ENCODE measurements around the gene MGST2. TPM values are rescaled to one million over a fixed set of nuclear protein-coding genes. Genes with fewer than 3 reads are reported as not detected.

Gene MGST2
- total RNA-seq, 1 experiment from 2014 or later, result 81.8 TPM

DNA sequence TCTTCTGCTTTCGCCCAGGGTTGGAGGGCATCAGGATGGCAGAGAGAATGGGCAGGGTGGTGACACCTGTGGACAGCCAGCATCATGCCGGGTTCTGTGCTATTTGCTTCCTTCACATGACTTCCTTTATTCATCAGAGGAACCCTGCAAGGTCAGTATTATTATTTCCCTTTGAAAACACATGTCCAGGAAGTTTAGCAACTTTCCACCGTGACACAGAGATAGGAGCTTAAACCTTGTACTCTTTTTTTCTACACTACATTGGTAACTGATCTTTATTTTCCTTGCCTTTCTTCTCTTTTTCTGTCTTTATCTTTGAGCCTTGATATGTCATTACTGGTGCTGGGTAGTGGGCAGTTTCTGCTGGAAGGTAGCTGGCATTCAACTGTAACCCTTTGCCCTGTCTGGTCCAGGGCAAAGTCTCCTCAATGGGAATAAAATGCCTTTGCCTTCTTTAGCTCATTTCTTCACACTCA is 5.0 kb upstream of the MGST2 start:
- Histone ChIP-seq H3K79me2 (ENCODE audit: low read depth) (no peaks in the 10 kb centered on the region), H3K4me1 (replicated peaks; ENCODE audit: insufficient read depth) (peaks cover 22% of the 10 kb centered on the region), H3F3A (ENCODE audit: insufficient read depth, low read depth) (peaks cover 18% of the 10 kb centered on the region), H3K4me2 (no peak overlapping the region), H3K27ac (no peak overlapping the region), H3K27me3 (ENCODE audit: insufficient read depth, low read depth) (no peaks in the 10 kb centered on the region), H3K9me3 (ENCODE audit: insufficient read depth, low read depth) (no peaks in the 10 kb centered on the region), H3K36me3 (ENCODE audit: low read depth) (no peaks in the 10 kb centered on the region), H4K20me1 (ENCODE audit: insufficient read depth) (no peaks in the 10 kb centered on the region), H3K9me2 (ENCODE audit: insufficient read depth) (no peaks in the 10 kb centered on the region), H3K4me3 (no peak overlapping the region), H2AFZ (no peak overlapping the region)
- TF ChIP-seq EZH2 (IDR thresholded peaks at IDR 0.05; ENCODE audit: low read depth), result no peak
- TF ChIP-seq, protein P1, sequence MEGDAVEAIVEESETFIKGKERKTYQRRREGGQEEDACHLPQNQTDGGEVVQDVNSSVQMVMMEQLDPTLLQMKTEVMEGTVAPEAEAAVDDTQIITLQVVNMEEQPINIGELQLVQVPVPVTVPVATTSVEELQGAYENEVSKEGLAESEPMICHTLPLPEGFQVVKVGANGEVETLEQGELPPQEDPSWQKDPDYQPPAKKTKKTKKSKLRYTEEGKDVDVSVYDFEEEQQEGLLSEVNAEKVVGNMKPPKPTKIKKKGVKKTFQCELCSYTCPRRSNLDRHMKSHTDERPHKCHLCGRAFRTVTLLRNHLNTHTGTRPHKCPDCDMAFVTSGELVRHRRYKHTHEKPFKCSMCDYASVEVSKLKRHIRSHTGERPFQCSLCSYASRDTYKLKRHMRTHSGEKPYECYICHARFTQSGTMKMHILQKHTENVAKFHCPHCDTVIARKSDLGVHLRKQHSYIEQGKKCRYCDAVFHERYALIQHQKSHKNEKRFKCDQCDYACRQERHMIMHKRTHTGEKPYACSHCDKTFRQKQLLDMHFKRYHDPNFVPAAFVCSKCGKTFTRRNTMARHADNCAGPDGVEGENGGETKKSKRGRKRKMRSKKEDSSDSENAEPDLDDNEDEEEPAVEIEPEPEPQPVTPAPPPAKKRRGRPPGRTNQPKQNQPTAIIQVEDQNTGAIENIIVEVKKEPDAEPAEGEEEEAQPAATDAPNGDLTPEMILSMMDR (conservative IDR thresholded peaks at IDR 0.05), result no peak
- POLR2A ChIA-PET (ENCODE audit: unreplicated experiment), result no interaction called here
- CTCF ChIA-PET, result interaction anchor here (1.3 kb wide), 1 partner anchor 9 kb away, joined by 4 read pairs; no protein-coding TSS in a partner anchor
- intact Hi-C loops (cut with micrococcal nuclease; ENCODE audit: unreplicated experiment), result no loop called here
- no TSS peak for BruUV-seq (replicated peaks)
- DNase-seq, result no peak

DNA sequence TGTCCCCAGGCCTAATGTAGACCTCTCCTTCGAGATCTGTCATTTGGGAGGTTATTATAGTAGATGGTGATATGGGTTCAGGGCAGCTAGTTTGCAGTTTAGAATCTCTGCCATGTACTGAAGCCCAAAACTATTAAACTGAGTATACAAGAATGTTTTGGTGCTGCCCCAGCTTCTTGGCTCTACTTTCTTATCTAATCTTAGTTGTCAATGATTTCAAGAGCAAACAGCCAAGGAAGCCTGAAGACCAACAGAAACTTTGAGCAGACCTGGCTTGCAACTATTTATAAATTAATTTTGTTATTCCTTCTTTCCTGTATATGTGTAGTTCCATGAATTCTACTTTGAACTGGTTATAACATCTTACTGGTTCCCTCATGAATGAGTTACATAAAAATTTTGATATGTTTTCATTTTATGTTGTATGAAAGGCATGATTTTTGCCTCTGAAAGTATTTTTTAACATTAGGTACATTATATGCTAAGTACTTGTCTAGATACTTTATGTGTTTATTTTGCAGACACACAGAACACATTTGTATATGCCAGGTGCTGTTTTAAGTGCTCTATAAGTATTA is 2.0 kb upstream of the MGST2 start:
- no TSS peak for BruUV-seq (replicated peaks)
- no peaks in the 10 kb centered on the region for H3K27me3 ChIP-seq (ENCODE audit: insufficient read depth, low read depth)
- ChIA-PET POLR2A (ENCODE audit: unreplicated experiment) (no interaction called here), CTCF (interaction anchor here (0.5 to 0.6 kb wide), 2 partner anchors 35 to 622 kb away, joined by 3 to 6 read pairs; no protein-coding TSS in a partner anchor)
- no peak overlapping the region for H3K4me3 ChIP-seq
- H2AFZ ChIP-seq, result no peak overlapping the region
- peaks cover 26% of the 10 kb centered on the region for H3F3A ChIP-seq (ENCODE audit: insufficient read depth, low read depth)
- no peak for DNase-seq
- peaks cover 19% of the 10 kb centered on the region for H3K79me2 ChIP-seq (ENCODE audit: low read depth)
- no peaks in the 10 kb centered on the region for H3K9me3 ChIP-seq (ENCODE audit: insufficient read depth, low read depth)
- no peaks in the 10 kb centered on the region for H3K36me3 ChIP-seq (ENCODE audit: low read depth)
- no peak overlapping the region for H3K27ac ChIP-seq
- no peaks in the 10 kb centered on the region for H3K9me2 ChIP-seq (ENCODE audit: insufficient read depth)
- H4K20me1 ChIP-seq (ENCODE audit: insufficient read depth), result no peaks in the 10 kb centered on the region
- H3K4me2 ChIP-seq, result no peak overlapping the region
- intact Hi-C loops (cut with micrococcal nuclease; ENCODE audit: unreplicated experiment), result no loop called here
- H3K4me1 ChIP-seq (replicated peaks; ENCODE audit: insufficient read depth), result peaks cover 22% of the 10 kb centered on the region
- TF ChIP-seq EZH2 (IDR thresholded peaks at IDR 0.05; ENCODE audit: low read depth), result no peak
- TF ChIP-seq, protein P1 (conservative IDR thresholded peaks at IDR 0.05), result no peak

DNA sequence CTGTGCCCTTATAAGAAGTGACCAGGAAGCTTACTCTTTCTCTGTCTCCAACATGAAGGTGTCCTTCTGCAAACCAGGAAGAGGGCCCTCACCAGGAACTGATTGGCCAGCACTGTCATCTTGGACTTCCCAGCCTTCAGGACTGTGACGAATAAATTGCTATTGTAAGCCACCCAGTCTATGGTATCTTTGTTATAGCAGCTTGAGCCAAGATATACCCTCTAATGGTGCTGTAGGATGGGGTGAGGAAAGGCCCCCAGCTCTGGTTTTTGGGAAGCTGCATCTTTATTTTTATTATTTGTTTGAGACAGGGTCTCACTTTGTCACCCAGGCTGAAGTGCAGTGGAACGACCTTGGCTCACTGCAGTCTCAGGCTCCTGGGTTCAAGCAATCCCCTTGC is 1.2 kb upstream of the MGST2 start:
- no peak overlapping the region for H3K4me3 ChIP-seq
- H3F3A ChIP-seq (ENCODE audit: insufficient read depth, low read depth), result peaks cover 26% of the 10 kb centered on the region
- H4K20me1 ChIP-seq (ENCODE audit: insufficient read depth), result no peaks in the 10 kb centered on the region
- intact Hi-C loops (cut with micrococcal nuclease; ENCODE audit: unreplicated experiment), result no loop called here
- TF ChIP-seq, protein P1 (conservative IDR thresholded peaks at IDR 0.05), result no peak
- TF ChIP-seq EZH2 (IDR thresholded peaks at IDR 0.05; ENCODE audit: low read depth), result no peak
- CTCF ChIA-PET, result interaction anchor here (0.6 kb wide), 1 partner anchor 622 kb away, joined by 6 read pairs; no protein-coding TSS in a partner anchor
- no peaks in the 10 kb centered on the region for H3K36me3 ChIP-seq (ENCODE audit: low read depth)
- H3K9me3 ChIP-seq (ENCODE audit: insufficient read depth, low read depth), result no peaks in the 10 kb centered on the region
- POLR2A ChIA-PET (ENCODE audit: unreplicated experiment), result no interaction called here
- H3K9me2 ChIP-seq (ENCODE audit: insufficient read depth), result no peaks in the 10 kb centered on the region
- no peak for DNase-seq
- no TSS peak for BruUV-seq (replicated peaks)
- H3K4me2 ChIP-seq, result no peak overlapping the region
- H3K27ac ChIP-seq, result no peak overlapping the region
- H2AFZ ChIP-seq, result no peak overlapping the region
- H3K4me1 ChIP-seq (replicated peaks; ENCODE audit: insufficient read depth), result peaks cover 22% of the 10 kb centered on the region
- no peaks in the 10 kb centered on the region for H3K27me3 ChIP-seq (ENCODE audit: insufficient read depth, low read depth)
- H3K79me2 ChIP-seq (ENCODE audit: low read depth), result peaks cover 27% of the 10 kb centered on the region
